ENCODE data around the gene ITGB4.
"Not testable (repeated sequence)": the region's sequence is repeated elsewhere in the genome, so short reads cannot be mapped to it uniquely, and the experiment has no call there.

The ITGB4 gene

GRCh38 chr17:75754378-75755204, 33.3 kb downstream of the ITGB4 start:
- no peak for DNase-seq

DNA sequence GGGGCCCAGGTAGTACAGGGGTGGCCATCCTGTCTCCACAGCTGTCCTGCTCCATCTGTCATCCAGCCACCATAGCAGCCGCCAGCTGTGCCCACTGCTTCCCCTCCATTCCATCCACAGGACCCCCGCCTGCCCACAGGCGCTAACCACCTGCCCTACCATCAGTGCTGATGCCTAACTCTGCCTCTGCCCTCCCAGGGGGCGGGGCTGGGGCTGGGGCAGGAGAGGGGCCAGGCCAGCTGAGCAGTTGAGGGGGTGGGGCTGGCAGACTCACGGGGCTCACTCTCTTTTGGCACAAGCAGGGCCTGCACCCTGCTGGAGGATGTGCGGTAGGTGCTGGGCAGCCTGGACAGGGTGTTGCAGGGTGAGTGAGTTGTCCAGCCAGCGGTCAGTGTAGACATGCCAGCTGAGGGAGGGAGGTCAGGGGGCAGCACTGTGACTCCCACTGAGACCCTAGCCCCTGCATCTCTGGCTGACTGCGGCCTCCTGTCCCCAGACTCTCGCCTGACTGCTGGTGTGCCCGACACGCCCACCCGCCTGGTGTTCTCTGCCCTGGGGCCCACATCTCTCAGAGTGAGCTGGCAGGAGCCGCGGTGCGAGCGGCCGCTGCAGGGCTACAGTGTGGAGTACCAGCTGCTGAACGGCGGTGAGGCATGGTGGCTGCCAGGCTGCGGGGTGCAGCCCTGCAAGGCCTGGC, 34.1 kb downstream of the ITGB4 start:
- DNase-seq: no peak

DNA sequence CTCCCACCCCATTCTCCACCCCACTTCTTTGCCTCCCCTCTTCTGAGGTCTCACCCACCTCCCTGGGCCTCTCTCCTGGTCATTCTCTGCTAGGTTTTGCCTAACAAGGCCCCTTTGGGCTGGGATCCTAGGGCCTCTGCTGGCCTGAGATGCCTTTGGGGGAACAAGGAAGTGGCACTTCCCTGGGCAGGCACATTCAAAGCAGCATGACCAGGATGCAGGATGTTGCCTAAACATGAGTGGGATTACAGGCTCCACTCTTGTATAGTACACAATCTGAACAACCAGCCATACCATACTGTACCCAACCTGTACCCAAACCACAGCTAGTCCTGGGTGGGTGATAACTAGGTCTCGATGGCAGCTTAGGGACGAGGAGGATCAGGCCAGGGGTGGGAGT, 34.7 kb downstream of the ITGB4 start:
- no peak for DNase-seq

DNA sequence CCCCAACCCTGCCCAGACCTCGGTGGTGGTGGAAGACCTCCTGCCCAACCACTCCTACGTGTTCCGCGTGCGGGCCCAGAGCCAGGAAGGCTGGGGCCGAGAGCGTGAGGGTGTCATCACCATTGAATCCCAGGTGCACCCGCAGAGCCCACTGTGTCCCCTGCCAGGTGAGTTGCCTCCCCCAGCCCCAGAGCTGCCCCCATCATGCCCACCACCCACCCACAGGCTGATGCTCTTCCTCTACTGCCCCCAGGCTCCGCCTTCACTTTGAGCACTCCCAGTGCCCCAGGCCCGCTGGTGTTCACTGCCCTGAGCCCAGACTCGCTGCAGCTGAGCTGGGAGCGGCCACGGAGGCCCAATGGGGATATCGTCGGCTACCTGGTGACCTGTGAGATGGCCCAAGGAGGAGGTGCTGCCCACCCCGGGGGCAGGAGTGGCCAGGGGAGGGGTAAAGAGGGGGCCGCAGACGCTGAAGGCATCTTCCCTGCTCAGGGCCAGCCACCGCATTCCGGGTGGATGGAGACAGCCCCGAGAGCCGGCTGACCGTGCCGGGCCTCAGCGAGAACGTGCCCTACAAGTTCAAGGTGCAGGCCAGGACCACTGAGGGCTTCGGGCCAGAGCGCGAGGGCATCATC, 35.3 kb downstream of the ITGB4 start:
- DNase-seq: no peak

DNA sequence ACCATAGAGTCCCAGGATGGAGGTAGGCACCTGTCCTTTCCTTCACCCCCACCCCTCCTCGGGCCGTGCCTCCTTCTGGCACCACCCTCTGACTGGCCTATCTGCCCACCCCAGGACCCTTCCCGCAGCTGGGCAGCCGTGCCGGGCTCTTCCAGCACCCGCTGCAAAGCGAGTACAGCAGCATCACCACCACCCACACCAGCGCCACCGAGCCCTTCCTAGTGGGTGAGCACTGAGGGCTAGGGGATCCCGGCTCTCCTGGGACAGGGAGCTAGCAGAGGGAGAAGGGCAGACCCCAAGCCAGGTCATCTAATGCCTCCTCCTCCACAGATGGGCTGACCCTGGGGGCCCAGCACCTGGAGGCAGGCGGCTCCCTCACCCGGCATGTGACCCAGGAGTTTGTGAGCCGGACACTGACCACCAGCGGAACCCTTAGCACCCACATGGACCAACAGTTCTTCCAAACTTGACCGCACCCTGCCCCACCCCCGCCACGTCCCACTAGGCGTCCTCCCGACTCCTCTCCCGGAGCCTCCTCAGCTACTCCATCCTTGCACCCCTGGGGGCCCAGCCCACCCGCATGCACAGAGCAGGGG, 35.9 kb downstream of the ITGB4 start:
- DNase-seq: no peak

DNA sequence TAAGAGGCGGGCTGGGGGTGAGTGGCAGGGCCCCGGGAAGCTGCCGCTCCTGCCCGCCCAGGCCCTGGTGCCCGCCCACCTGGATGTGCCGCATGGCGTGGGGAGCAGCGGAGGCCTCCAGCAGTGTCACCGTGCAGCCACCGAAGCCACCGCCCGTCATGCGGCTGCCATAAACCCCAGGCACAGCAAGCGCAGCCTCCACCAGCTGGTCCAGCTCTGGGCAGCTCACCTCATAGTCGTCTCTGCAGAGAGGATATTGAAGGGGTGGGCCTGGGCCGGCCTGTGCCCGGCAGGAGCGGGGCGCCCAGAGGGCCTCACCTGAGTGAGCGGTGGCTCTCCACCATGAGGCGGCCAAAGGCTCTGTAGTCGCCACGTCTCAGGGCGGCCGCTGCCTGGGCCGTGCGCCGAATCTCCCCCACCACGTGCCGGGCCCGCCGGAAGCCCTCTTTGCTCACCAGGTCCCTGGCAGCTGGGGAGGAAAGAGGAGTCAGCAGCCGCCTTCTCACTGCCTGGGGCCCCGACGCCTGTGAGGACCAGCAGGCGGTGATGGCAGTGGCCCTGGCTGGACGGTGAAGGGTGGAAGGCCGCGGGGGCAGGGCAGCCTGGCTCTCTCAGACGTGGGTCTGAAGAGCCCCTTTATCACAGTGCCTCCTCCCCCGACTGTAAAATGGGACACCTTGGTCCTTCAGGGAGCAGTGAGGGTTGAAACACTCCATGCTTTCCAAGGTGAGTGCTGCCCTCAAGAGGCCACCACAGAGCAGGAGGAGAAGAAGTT, 37.1 kb downstream of the ITGB4 start:
- no peak for DNase-seq

- DNase-seq: no peak
These were observed 38.2 kb downstream of the ITGB4 start for GRCh38 chr17:75759457-75759856.

DNA sequence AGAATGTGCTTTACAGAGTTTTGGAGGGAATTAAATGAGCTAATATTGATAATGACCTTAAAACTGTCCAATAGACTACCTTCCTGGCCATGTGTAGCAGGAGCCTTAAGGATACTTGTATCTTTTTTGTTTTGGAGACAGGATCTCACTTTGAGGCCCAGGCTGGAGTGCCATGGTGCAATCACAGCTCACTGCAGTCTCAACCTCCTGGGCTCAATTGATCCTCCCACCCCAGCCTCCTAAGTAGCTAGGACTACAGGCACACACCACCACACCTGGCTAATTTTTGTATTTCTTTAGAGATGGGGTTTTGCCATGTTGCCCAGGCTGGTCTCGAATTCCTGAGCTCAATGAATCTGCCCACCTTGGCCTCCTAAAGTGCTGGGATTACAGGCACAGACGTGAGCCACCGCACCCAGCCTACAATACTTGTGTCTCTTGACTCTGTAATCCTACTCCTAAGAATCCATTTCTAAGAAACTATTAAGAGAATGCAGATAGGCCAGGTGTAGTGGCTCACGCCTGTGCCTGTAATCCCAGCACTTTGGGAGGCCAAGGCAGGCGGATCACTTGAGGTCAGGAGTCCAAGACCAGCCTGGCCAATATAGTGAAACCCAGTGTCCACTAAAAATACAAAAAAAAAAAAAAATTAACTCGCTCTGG, 38.9 kb downstream of the ITGB4 start:
- not testable (repeated sequence) for DNase-seq

DNA sequence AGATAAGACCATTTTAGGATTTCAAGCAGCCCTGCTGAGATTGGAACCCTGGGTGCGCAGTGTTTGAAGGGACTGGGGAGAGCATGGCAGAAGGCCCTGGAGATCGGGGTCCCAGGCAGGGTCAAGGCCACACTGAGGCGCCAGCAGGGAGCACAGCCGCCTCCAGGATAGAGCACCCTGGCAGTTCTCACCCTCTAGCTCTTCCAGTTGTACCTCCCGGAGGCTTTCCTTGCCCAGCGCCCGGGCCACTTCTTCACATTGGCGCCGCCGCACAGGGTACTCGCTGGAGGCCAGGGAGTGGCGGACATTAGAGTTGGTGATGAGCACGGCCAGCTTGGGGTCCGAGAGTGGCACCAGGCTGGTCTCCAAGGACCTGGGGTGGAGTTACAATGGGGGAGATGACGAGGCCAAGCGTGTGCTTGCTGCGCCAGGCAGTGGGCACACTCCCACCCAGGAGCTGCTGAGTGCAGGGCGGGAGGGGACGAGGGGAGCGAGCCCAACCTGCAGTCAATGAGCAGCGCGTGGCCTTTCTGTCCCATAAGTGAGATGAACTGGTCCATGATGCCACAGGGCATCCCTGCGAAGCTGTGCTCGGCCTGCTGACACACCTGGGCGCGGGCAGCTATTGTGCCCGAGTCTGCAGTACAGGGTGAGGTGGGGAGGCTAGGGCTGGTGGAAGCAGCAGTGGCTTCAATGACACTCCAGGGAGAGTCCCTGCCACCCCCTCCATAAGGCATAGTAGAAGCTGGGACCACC, 41.4 kb downstream of the ITGB4 start:
- no peak for DNase-seq

GRCh38 chr17:75763269-75763607, 42.0 kb downstream of the ITGB4 start:
- DNase-seq: no peak

GRCh38 chr17:75763613-75764416, 42.6 kb downstream of the ITGB4 start:
- DNase-seq: no peak

GRCh38 chr17:75764417-75764710, 43.1 kb downstream of the ITGB4 start:
- DNase-seq: no peak

DNA sequence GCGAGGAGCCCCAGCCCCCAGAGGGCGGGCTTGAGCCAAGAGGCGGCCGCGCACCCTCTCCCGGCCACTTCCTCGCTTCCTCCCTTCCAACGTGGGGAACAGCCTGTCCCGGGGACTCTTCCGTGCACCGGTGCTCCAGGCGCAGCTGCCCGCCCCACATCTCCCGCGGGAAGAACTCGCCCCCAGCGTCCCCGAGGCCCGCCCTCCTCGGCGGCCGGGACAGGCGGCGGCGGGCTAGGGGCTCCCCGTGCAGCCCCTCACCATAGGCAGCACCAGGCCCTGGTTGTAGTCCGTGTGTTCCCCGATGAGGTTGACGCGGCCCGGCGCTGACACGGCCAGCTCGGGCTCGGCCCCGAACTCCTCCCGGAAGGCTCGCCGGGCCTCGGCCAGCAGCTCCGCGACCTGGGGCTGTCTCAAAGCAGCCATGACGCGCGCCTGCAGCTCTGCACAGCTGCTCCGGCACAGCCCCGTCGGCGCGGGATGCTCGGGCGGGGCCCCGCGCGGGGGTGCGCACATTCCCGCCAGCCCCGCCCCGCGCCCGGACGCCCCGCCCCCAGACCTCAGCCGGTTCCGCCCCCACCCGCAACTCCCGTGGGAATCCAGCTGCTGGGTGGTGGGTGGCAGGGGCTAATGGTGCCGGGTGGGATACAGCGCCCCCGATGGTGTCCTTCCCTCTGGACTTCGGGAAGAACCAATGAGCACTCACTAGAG, 43.6 kb downstream of the ITGB4 start, which contains the start of gene GALK1:
Gene GALK1, minus strand, starts transcription at position 482 of the 711 bp plus-strand sequence. Its CDS starts 56 bp downstream, at position 426.
- DNase-seq: peak; percentile 67

- DNase-seq: no peak
These were observed 44.7 kb downstream of the ITGB4 start for GRCh38 chr17:75765981-75766380.

- DNase-seq: no peak
These were observed 46.6 kb downstream of the ITGB4 start for GRCh38 chr17:75767881-75768280.

DNA sequence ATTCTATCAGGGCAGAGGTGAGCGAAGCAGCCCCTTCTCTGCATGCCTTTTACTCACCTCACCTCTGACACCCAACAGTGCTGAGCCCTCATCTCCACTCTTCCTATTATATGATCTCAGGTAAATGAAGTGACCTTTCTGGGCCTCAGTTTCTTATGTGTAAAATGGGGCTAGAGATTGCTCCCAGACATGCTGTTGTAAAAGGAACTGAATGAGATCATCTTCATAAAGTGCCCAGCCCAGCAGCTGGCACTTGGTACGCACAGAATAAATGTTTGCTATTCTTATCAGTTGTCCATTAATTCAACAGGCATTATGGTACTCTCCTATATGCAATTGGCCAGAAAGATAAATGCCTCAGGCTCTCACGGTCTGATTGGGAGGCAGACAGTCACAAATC, 48.3 kb downstream of the ITGB4 start:
- DNase-seq: no peak

DNA sequence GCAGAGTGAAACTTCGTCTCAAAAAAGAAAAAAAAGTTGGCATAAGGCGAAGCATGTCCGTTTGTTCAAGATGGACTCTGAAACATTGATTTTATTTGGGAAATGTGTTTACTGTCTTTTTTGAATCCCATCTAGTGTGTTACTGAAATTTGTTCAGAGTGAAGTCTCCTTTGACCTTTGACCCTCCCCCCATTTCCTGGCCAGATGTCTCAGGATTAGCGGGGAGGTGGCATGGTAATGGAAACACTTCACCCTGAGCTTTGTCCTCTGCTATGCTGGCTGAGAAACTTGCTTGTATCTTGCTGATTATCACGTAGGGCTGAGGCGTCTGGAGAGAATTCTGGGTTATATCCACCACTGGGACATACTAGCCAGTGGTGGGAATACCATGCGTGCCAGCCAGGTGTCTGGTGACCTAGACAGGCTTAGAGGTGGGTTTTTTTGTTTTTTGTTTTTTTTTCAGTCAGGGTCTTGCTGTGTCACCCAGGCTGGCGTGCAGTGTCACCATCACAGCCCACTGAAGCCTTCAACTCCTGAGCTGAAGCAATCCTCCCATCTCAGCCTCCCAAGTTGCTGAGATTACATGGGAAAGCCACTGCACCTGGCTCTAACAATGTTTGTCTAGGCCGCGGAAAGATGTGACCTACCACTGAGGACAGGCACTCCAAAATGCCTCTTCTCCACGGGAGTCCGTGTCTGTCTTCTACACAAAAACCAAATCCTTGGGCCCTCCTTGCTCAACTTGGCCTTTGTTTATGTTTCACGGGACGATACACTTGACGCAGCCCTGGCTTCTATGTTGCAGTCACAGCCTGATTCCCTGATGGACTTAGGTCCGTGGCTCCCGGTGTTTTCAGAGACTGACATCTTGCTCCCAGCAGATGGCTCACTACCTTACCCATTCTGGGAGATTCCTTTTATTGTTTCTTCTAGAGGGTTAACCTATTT, 50.3 kb downstream of the ITGB4 start:
- DNase-seq: no peak

DNA sequence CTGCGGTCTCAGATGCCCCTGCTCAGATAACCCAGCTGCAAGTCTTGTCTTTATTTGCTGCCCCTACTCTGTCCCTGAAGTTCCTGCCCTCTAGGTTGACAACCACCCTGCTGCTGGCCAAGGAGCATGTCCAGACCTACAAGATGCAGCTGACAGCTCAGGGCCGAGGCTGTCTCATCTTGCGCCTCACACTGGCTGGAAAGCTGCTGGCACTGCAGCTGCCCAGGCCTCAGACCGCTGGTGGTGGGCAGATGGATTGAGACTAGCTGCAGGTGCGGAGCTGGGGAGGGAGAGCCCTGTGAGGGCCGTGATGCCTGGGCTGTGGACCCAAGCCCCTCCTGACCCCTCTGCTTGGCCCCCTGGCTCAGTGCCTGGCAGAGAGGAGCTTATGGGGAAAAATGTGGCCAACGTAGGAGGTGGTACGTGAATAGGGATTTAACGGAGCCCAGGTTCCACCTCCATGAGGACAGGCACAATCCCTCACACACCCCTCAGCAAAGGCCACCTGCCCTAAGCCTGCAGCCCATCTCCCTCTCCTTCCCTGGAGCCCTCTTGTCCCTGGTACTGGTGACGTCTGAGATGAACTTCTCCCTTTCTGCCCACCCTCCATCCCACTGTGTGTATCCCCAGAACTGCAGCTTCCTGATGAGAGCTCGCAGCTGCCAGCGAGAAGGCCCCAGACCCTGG, 52.0 kb downstream of the ITGB4 start:
- DNase-seq: no peak
